Esophagus mucosa (tissue), 1 donor: ENCODE data around the gene NDUFS3. TPM values are rescaled to one million over a fixed set of nuclear protein-coding genes. Genes with fewer than 3 reads are reported as not detected.
A peak's percentile ranks its signal among the peaks of the same experiment; 100 is the strongest.

Experiments
- ATAC-seq: fragments of 200-7000 bp; cut with Tn5 transposase; one replicate; pipeline ENCODE4 v1.9.1; 2020
- total RNA-seq: library from RNA; stranded (reverse); gene quantifications from one replicate; pipeline ENCODE4 v1.2.4, GENCODE V29; 2023
- donor health status: DM: yes; HTN: yes; CAD: no.

The NDUFS3 gene
- total RNA-seq, 1 donor from 2014 or later: 103 TPM

DNA sequence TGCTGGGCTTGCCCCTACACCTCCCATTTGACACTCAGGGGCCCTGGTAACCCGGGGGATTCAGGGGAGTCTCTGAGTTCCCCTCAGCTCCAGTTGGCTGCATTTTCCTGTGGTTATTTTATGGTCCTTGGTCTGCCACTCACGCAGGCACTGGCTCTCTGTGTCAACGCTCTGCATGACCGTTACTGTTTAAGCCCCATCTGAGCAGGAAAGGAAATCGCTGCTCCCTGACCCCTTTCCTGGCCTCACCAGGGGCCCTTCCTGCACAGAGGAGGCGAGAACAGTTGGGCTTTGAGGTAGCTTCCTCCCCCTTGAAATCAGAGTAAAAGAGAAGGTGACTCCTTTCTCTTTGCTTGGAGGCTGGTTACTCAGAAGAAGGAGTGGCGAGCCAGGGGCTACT is 12.9 kb downstream of the NDUFS3 start:
- ATAC-seq: no peak

DNA sequence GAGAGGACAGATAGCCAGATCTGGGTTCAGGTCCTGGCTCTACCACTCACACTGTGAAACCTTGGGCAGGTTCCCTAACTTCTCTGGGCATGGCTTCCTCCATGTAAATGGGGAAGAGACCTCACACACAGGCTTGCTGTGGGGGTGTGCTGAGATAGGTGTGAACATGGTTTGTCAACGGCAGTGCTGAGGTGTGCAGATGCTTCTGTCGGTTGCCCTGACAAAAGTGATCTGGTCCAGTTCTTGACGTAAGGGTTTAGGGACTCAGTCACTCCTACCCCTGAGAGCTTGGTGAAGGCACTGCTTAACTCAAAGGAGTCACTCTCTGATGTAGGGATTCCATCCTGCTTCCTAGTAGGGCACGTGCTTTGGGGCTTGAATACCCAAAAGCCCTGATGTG is 13.4 kb downstream of the NDUFS3 start:
- no peak for ATAC-seq

DNA sequence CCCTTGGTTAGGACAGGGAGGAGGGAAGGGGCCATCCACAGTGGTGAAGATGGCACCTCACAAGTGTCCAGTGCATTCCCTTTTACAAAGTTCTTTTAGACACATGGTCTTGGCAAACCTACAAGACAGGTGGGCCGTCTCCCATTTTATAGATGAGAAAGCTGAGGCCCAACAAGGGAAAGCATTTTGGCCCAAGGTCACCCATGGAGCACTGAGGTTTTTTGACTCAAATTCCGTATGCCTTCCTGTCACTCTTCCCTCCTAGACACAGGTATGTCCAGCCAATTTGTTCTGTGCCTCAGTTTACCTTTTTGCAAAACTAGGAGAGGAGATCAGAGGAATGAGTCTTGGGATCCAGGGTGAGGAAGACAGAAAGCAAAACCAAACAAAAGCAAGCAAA is 14.1 kb downstream of the NDUFS3 start:
- no peak for ATAC-seq

DNA sequence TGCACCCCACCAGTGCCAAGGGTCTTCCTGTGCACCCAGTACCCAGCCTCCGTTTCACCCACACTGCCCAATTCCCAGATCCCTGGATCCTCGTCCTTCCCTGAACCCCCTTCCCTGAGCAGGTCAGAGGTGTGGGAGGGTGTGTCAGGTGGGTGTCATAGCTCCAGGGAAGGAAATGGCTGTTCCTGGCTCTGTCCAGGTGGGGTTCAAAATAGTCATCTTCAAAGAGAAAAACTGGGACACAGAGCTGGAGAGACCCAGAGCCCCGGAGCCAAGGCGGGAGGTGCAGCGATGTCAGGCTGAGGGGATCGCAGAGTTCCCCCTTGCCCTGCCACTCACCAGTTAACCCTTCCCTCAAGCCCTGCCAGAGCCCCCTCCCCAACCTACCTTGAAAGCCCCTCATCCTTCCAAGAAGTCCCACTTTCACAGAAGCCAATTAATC is 14.6 kb downstream of the NDUFS3 start:
- no peak for ATAC-seq

DNA sequence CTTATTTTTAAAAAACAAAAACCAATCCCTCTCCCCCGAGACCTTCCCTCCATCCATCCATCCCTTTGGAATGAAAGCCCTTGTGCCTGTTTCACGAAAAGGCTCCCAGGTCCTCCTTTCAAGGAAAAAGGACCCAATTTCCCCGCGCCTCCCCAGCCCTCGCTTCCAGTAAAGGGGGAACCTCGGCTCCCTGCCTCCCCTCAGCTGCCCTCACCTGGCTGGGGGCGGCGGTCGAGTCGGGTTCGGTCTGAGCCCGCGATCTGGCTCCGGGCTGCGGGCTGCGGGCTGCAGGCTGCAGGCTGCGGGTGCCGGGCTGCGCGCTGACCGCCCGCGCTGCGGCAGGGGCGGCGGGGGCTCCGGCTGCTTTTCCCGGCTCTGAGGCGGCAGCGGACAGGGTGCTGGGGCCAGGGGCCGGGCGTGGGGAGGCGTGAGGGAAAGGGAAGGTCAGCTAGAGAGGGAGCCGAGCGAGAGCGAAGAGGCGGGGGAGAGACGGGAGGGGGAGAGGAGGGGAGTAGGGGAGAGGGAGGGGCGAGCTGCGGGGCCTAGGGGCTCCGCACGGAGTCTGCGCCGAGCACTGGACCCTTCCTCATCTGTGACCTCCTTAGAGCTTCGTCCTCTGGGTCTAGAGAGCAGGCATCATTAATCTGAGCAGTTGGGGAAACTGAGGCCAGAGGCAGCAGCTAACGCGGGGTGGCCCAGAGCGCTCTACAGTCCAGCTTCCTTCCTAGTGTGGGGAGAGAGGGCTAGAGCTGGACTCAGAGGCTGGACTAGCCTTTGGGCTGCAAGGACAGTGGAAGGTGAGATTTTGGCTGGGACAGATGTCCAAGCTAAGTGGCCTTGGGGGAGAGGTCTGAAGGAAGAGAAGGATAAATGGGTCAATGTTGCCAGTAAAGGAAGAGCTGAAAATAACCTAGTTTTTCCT is 15.3 kb downstream of the NDUFS3 start, which contains the start of gene C1QTNF4:
TSS of gene C1QTNF4 (minus strand) at position 478 of the 922 bp plus-strand sequence. CDS start 3,601 bp downstream, outside the sequence.
- ATAC-seq: no peak

DNA sequence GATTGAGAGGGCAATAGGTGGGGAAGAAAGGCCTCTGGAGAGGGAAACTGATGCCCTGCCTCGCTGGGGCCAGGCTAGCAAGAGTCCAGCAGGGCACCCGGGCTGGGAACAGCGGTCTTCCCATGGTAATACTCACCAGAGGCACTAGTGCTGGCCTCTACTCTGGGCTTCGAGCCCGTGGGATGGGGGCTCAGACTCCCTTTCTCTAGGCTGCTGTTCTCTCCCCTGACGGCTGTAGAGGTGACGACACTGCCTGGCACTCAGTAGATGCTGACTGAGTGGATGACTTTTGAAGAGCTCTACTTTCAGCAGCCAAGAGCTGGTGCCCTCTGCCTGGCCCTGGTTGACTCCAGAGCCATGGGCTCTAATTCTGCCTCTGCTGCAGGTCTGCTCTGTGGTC is 16.2 kb downstream of the NDUFS3 start:
- ATAC-seq: no peak

DNA sequence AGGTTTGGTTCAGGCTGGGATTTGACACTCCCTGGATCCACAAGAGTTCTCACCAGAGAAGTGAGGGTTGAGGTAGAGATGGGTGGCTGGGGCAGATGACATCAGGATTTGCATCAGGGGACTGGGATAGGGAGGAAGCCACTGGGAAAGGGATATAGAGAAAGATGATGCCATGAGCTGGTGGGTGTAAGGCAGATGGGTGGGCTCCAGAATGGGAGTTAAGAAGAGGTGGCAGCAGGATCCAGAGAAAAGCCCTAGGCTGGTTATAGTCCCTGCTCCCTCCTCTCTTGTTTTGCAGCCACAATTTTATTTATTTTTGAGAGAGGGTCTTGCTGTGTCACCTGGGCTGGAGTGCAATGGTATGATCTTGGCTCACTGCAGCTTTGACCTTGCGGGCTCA is 17.1 kb downstream of the NDUFS3 start:
- ATAC-seq: no peak

DNA sequence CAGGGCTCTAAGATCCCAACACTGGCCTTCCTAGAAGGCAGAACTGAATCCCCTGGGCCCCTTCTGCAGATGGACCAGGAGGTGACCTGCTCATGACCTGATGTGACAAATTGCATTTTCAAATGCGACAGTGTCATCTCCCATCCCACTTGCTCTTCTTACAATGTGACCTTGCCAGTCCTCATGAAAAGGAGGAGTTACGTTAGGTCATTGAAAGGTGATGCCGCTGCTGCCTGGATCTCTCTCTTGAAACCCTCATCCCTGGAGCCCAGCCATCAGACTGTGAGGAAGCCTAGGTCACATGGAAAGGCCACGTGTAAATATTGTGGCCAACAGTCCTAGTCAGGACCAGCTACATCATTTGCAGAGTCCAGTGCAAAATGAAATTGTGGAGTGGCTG is 21.0 kb downstream of the NDUFS3 start:
- ATAC-seq: no peak

DNA sequence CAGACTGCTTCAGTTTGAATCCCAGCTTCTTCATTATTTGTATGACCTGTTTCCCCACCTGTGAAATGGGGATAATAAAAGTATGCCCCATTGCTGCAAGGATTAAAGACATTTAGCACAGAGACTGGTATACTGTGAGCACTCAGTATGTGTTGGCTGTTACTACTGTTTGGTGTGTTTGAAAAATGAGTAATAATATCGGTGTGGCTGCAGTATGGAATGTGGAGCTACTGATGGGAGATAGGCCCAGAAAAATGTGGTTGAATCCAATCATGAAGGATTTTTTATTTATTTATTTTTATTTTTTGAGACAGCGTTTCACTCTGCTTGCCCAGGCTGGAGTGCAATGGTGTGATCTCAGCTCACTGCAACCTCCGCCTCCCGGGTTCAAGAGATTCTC is 24.4 kb downstream of the NDUFS3 start:
- ATAC-seq: no peak

DNA sequence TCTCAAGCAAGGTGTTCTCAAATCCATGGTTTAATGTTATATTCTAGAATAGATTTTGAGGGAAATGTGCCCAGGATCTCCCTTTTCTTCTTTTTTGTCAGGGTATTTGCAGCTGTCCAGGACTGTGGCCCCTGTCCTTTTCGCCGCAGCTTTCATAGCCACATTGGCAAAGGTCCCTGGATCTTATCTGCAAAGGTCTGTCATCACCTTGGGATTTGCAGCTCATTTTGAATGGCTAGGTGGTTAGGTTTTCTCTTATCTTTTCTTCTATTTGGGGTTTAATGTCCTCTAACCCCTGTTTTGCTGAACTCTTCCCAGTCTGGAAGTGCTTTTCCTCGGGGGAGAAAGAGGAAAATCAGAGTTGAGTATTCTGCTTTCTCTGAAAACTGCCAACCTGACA is 27.0 kb downstream of the NDUFS3 start:
- no peak for ATAC-seq

DNA sequence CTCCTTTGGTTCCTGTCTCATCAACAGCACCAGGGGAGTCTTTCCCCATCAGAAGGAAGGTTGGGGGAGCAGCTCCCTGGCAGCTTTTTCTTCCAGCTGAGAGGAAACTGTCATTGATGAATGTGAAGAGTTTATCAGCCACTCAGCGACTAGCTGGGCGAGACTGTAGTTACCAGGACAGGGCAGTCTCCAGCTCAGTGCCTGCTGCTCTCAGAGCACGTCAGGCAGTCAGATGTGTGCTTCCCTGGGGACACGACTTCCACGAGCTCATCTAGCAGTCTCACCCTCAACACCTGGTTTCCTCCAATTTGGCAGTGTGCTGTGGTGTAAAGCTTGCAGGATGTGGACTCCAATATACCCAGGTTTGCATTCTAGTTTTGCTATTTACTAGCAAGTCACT is 27.9 kb downstream of the NDUFS3 start:
- ATAC-seq: no peak

DNA sequence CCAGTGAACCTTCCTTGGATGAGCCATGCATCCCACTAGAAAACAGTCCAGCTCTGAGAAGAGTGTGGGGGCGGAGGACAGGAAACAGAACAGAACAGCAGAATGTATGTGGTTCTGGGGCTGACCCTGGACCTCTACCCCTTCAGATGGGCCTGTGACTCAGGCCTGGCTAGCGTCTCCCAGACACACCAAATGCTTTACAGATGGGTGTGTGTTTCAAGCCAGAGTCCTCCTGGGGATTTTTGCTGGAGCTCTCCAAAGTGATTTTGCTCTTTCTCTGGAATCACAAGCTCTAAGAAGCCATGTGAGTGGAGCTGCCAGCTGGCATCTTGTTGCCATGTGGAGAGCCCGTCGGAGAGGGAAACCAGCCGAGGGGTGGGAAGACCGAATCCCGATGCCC is 28.5 kb downstream of the NDUFS3 start:
- no peak for ATAC-seq

DNA sequence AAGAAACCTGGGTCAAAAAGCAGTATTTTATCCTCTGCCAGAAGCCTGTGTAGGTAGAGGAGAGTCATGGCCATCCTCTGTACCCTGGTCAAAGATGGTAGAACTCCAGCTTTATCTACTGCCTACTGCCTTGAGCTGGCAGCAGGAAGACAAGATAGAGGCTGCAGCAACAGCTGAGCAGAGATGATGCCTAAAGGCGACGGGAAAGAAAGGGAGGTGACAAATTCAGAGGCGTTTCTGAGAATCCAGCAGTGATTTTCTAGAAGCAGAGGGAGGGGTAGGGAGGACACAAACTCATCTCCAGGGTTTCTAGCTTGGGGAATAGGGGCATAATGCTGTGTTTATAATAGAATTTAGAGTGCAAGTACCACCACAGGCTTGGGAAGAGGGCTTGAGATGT is 30.8 kb downstream of the NDUFS3 start:
- ATAC-seq: no peak

DNA sequence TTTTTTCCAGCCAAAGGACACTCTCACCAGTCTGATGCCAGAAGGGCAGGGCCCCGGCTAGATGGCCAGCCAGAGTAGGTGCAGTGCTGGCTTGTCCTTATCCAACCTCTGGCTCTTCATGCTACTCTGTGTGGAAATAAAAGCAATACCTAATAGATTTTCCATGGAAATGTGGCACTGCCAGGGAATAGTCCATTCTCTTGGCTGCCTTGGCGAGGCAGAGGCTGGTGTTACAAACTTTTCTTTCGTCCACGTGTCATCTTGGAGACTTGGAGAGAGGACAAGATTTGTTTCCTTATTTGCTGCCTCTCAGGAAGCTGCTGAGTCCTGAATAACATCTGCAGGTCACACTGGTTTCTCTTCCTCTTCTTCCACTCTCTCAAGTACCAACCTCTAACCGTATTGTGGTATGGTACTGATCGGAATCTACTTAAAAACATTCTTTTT is 32.5 kb downstream of the NDUFS3 start:
- ATAC-seq: no peak

DNA sequence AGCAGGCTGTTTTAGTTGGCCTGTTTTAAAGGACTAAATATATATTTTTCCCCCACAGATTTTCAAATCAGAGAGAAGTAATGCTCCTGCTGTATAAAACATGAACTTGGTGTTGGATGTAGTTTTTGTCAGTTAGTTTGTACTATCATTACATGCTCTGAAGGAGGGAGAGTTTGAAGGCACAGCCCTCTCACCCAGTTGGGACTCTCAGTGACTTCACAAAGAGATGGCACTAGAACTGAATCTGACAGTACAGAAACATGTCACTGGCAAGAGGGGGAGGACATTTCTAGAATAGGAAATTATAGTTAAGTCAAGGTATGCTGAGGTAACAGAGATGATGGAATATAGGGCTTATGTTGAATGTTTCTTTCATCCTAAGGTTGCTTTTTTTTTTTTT is 36.4 kb downstream of the NDUFS3 start:
- no peak for ATAC-seq

DNA sequence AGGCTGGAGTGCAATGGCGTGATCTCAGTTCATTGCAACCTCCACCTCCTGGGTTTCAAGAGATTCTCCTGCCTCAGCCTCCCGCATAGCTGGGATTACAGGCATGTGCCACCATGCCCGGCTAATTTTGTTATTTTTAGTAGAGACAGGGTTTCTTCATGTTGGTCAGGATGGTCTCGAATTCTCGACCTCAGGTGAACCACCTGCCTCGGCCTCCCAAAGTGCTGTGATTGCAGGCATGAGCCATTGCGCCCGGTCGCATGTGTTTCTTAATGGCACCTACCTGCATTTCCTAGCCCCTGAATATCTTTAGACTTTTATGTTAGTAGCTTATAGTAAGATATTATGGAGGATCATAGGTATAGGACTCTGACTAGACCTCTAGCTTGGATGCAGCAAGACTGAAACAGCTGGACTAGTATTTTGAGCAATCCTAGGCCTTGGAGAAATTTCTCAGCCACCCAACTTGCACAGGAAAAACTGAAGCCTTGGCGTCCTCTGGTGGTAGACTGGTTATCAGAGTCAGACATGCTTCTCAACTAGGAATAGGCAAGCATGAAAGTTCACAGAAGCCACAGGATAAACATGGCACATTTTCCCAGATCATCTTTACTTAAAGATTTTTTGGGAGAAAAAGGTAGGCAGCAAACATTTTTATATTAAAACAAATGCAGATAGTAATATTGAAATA is 38.0 kb downstream of the NDUFS3 start:
- ATAC-seq: peak; percentile 39

DNA sequence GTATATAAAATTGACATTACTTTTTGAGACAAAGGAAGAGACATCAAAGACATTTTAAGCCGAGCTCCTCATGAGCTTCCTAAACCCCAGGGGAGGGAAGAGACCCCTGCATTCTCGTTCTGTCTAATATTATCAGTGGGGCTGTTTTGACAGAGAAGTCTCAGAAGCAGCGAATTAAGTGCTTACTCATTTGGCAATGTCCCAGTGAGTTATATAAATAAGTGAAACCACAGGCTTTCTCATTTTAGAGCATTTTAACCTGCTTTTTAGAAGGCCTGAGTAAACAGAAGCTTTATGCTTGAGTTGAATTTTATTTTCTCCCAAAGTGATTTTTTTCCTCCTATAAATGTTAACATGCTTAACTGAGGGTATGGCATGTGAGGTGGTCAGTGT is 38.5 kb downstream of the NDUFS3 start:
- ATAC-seq: no peak

DNA sequence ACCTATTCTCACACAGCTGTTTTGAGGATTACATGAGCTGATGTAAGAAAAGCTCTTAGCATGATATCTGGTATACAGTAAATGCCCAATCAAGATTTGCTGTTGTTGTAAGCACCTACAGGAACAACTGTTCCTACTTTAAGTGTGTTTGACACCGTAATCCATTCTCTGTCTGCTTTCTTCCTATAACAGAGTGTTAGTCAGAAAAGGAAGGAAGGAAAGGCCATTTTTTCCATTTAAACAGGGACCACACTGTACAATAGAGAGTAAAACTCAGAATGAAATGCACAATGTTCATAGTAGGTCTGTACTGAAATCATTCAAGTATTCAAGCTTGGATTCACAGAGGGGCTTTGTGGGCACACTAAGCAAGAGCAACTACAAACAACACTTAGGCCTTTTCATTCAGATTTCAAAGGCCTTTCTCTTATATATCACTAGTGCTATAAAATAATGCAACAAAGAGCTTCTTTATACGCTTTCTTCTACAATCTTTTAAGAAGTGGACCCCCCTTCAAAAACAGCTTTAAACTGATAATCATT is 42.0 kb downstream of the NDUFS3 start:
- ATAC-seq: peak; percentile 32

DNA sequence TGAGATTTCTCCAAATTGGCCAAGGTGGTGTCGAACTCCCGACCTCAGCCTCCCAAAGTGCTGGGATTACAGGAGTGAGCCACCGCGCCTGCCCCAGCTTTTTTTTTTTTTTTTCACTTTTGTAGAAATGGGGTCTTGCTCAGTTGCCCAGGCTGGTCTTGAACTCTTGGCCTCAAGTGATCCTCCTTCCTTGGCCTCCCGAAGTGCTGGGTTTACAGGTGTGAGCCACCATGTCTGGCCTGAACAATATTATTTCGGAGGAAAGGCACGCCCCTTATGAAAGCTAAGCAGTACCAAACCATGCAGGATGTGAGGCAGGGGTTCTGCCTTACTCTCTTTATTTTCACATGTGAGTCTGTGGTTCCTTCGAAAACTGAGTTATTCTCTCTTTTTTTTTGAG is 47.4 kb downstream of the NDUFS3 start:
- no peak for ATAC-seq

DNA sequence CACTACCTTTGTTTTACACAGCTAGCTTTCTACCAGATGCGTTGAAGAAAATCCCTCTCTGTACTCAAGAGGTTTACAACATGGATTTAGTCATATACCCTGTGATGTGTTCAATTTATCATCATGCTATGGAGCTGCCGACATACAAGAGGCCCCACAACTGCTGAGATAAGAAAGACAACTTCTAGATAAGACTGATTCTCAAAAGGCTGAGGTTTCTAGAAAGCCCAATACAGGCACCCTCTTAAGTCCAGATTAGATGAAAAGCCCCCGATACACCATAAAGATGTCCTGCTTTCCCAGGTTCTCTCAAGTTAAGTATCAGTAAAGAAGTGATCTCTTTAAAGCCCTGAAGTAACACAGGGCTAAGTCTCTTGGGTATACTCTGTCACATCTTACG is 49.2 kb downstream of the NDUFS3 start:
- no peak for ATAC-seq

DNA sequence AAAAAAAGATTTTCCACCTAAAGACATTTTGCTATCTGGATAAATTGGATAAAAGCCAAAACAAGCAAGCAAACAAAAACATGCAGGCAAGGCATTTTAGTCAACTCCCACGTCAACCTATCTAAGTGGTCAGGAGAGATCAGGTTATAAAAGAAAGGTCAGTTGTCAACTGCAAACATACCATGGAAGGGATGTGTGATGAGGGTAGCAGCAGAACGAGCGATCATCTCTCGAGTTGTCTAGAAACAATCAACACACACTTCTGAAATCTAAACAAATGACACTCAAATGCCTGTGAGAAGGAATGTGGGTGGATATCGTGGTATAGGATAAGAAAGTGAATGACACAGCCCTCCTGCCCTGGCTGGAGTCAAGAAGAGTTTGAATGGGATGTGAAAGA is 52.6 kb downstream of the NDUFS3 start:
- no peak for ATAC-seq
